CD14-positive monocyte (primary cell): ENCODE measurements around the gene ODAD3. TPM values are rescaled to one million over a fixed set of nuclear protein-coding genes. Genes with fewer than 3 reads are reported as not detected.

Experiments used
- DNase-seq, 3 donors: peaks; one replicate each; pipeline ENCODE4 v3.0.0-alpha.2; 2011 to 2022
- H2AFZ ChIP-seq: 2 replicates; pipeline ENCODE4 v1.6.0; 2012; ENCODE audit warnings: mild to moderate bottlenecking, low read depth, low read length, inconsistent platforms; ENCODE audit not compliant: insufficient read depth, poor library complexity, severe bottlenecking
- H3K27ac ChIP-seq, 2 donors: 1 replicate in 1 of 2; 2 replicates in 1 of 2; pipeline ENCODE4 v1.5.1; 2012 to 2013; ENCODE audit warnings: low read length in 2 of 2, control low read depth in 1 of 2, inconsistent platforms in 1 of 2, low read depth in 1 of 2, mild to moderate bottlenecking in 1 of 2
- H3K27me3 ChIP-seq, 2 donors: one replicate each; pipeline versions ENCODE4 v1.6.0 to v1.6.1; 2011 to 2013; ENCODE audit warnings: low read length in 2 of 2; ENCODE audit not compliant: control insufficient read depth in 2 of 2, insufficient read depth in 2 of 2
- H3K36me3 ChIP-seq, 2 donors: replicated peaks in 1 of 2; 1 replicate in 1 of 2; 2 replicates in 1 of 2; pipeline versions ENCODE4 v1.5.1 to v1.6.1; 2012 to 2013; ENCODE audit warnings: low read length in 2 of 2, control low read depth in 1 of 2, inconsistent platforms in 1 of 2, mild to moderate bottlenecking in 1 of 2; ENCODE audit not compliant: insufficient read depth in 2 of 2, control insufficient read depth in 1 of 2
- H3K4me1 ChIP-seq, 2 donors: 1 replicate in 1 of 2; 2 replicates in 1 of 2; pipeline versions ENCODE4 v1.5.1 to v1.6.1; 2012 to 2013; ENCODE audit warnings: low read length in 2 of 2, control low read depth in 1 of 2, inconsistent platforms in 1 of 2, mild to moderate bottlenecking in 1 of 2, moderate library complexity in 1 of 2; ENCODE audit not compliant: insufficient read depth in 2 of 2, control insufficient read depth in 1 of 2
- H3K4me2 ChIP-seq: replicated peaks from 2 replicates; pipeline ENCODE3; 2012; ENCODE audit warnings: low read length, moderate library complexity, mild to moderate bottlenecking; ENCODE audit not compliant: poor library complexity, severe bottlenecking; ENCODE audit errors: extremely low read depth
- H3K4me3 ChIP-seq, 3 experiments: fragments of 200-600 bp in 1 of 3; sonication (generic) in 1 of 3; replicated peaks in 1 of 3; 1 replicate in 2 of 3; 2 replicates in 1 of 3; pipeline ENCODE4 v1.5.1; 2011 to 2013; ENCODE audit warnings: low read length in 3 of 3, mild to moderate bottlenecking in 3 of 3, control low read depth in 2 of 3, low read depth in 2 of 3, inconsistent platforms in 1 of 3, moderate library complexity in 1 of 3
- H3K79me2 ChIP-seq: 2 replicates; pipeline ENCODE4 v1.6.0; 2012; ENCODE audit warnings: mild to moderate bottlenecking, control low read depth, inconsistent platforms, low read length, moderate library complexity; ENCODE audit not compliant: insufficient read depth
- H3K9ac ChIP-seq: 2 replicates; pipeline ENCODE4 v1.6.0; 2017; ENCODE audit warnings: low read length, mild to moderate bottlenecking; ENCODE audit not compliant: insufficient read depth, poor library complexity, severe bottlenecking
- H3K9me3 ChIP-seq, 2 donors: replicated peaks in 1 of 2; 1 replicate in 1 of 2; 2 replicates in 1 of 2; pipeline versions ENCODE4 v1.5.1 to v1.6.1; 2012 to 2013; ENCODE audit warnings: low read length in 2 of 2, control low read depth in 1 of 2; ENCODE audit not compliant: control insufficient read depth in 1 of 2, insufficient read depth in 1 of 2
- H4K20me1 ChIP-seq: 2 replicates; pipeline ENCODE4 v1.6.0; 2012; ENCODE audit warnings: mild to moderate bottlenecking, low read length, control low read depth, moderate library complexity; ENCODE audit not compliant: insufficient read depth
- H3K27ac Mint-ChIP-seq, 7 donors: one replicate each; pipeline ENCODE4 v1.8.0; 2020; ENCODE audit warnings: mild to moderate bottlenecking in 7 of 7, mixed read lengths in 7 of 7, moderate library complexity in 6 of 7, inconsistent platforms in 2 of 7
- H3K27me3 Mint-ChIP-seq, 3 donors: one replicate each; pipeline ENCODE4 v1.8.0; 2021 to 2022; ENCODE audit warnings: low read depth in 3 of 3, mild to moderate bottlenecking in 3 of 3, mixed read lengths in 3 of 3, moderate library complexity in 3 of 3, inconsistent platforms in 1 of 3
- H3K36me3 Mint-ChIP-seq, 2 donors: one replicate each; pipeline ENCODE4 v1.8.0; 2020; ENCODE audit warnings: mixed read lengths in 2 of 2, inconsistent platforms in 1 of 2, mild to moderate bottlenecking in 1 of 2
- H3K4me1 Mint-ChIP-seq: one replicate; pipeline ENCODE4 v1.8.0; 2020; ENCODE audit warnings: mild to moderate bottlenecking, mixed read lengths
- H3K4me3 Mint-ChIP-seq, 2 donors: one replicate each; pipeline ENCODE4 v1.8.0; 2020; ENCODE audit warnings: mild to moderate bottlenecking in 2 of 2, mixed read lengths in 2 of 2, moderate library complexity in 1 of 2
- H3K9me3 Mint-ChIP-seq, 7 donors: one replicate each; pipeline ENCODE4 v1.8.0; 2020 to 2022; ENCODE audit warnings: mixed read lengths in 7 of 7, mild to moderate bottlenecking in 6 of 7, moderate library complexity in 6 of 7, inconsistent platforms in 2 of 7
- CTCF ChIP-seq: fragments of 200-600 bp; IDR thresholded peaks from one replicate; pipeline ENCODE4 v1.8.0; 2022; ENCODE audit warnings: antibody characterized with exemption, mild to moderate bottlenecking
- WGBS: methylation state at CpG from one replicate; pipeline ENCODE4 v1.1.5; 2013; ENCODE audit warnings: missing lambda C conversion rate; ENCODE audit not compliant: insufficient coverage; 5-methylcytosine and 5-hydroxymethylcytosine counted together
- intact Hi-C, 2 donors: fragments of 100-400 bp; cut with micrococcal nuclease; formaldehyde crosslinking; loops; one replicate each; pipeline versions ENCODE4 v1.15.0 to v1.15.1; 2023
- polyA plus RNA-seq, 3 donors: library from polyadenylated mRNA; depleted of rRNA in 1 of 3; unstranded in 2 of 3; stranded (reverse) in 1 of 3; fragments of 300-500 nt in 2 of 3; fragments of >200 nt in 1 of 3; fragmentation: Illumina TruSeq in 2 of 3; gene quantifications; 1 replicate in 2 of 3; 2 replicates in 1 of 3; pipeline ENCODE4 v1.2.3, GENCODE V29; 2012 to 2021

The ODAD3 gene
- polyA plus RNA-seq, 3 donors, result 0.43 to 0.88 (median 0.61) TPM

- H3K9me3 Mint-ChIP-seq, result peaks cover 0 to 26% (median 9%) of the 10 kb centered on the region in 7 donors
- WGBS, result 96% methylated on average over 12 of the region's 19 CpGs
These were observed 8.3 kb downstream of the ODAD3 start for GRCh38 chr19:11426656-11427055.

GRCh38 chr19:11425719-11426457, 9.0 kb downstream of the ODAD3 start:
- TF ChIP-seq CTCF, result no peak

More at GRCh38 chr19:11426656-11427055, 8.3 kb downstream of the ODAD3 start:
- no peak overlapping the region for H3K9ac ChIP-seq
- peaks cover 15 to 17% of the 10 kb centered on the region in 2 donors for H3K4me1 ChIP-seq
- no peak overlapping the region for H3K4me3 ChIP-seq
- peaks cover 15 to 27% of the 10 kb centered on the region in 2 donors for H3K27me3 ChIP-seq
- peaks cover 20% of the 10 kb centered on the region for H3K4me1 Mint-ChIP-seq
- peaks cover 2 to 3% of the 10 kb centered on the region in 2 donors for H3K36me3 Mint-ChIP-seq
- no peak overlapping the region for H2AFZ ChIP-seq
- H3K79me2 ChIP-seq, result no peaks in the 10 kb centered on the region
- H3K36me3 ChIP-seq, result no peaks in the 10 kb centered on the region
- peak overlapping the region in 2 of 7 donors; percentile 46 to 58 for H3K27ac Mint-ChIP-seq
- peaks cover 29 to 41% (median 31%) of the 10 kb centered on the region in 3 donors for H3K27me3 Mint-ChIP-seq
- no peaks in the 10 kb centered on the region for H4K20me1 ChIP-seq
- H3K9me3 ChIP-seq, result peaks cover 3 to 13% of the 10 kb centered on the region in 2 donors
- H3K4me2 ChIP-seq, result no peak overlapping the region
- no peak for DNase-seq
- intact Hi-C loops, result no loop called here
- TF ChIP-seq CTCF, result no peak
- H3K4me3 Mint-ChIP-seq, result no peak overlapping the region
- no peak overlapping the region for H3K27ac ChIP-seq

More at GRCh38 chr19:11425719-11426457, 9.0 kb downstream of the ODAD3 start:
- Mint-ChIP-seq H3K27me3 (peaks cover 37 to 48% (median 39%) of the 10 kb centered on the region in 3 donors), H3K36me3 (peaks cover 2 to 3% of the 10 kb centered on the region in 2 donors), H3K4me3 (no peak overlapping the region), H3K9me3 (peaks cover 0 to 29% (median 11%) of the 10 kb centered on the region in 7 donors), H3K27ac (no peak overlapping the region), H3K4me1 (peaks cover 27% of the 10 kb centered on the region)
- no peak overlapping the region for H3K4me2 ChIP-seq
- H2AFZ ChIP-seq, result no peak overlapping the region
- H4K20me1 ChIP-seq, result no peaks in the 10 kb centered on the region
- peaks cover 15 to 34% of the 10 kb centered on the region in 2 donors for H3K27me3 ChIP-seq
- no peak overlapping the region for H3K4me3 ChIP-seq
- H3K9ac ChIP-seq, result no peak overlapping the region
- WGBS, result 92% methylated on average over 25 of the region's 28 CpGs
- peaks cover 23 to 24% of the 10 kb centered on the region in 2 donors for H3K4me1 ChIP-seq
- peaks cover 3 to 13% of the 10 kb centered on the region in 2 donors for H3K9me3 ChIP-seq
- H3K36me3 ChIP-seq, result no peaks in the 10 kb centered on the region
- intact Hi-C loops, result no loop called here
- DNase-seq, result no peak
- H3K79me2 ChIP-seq, result no peaks in the 10 kb centered on the region
- no peak overlapping the region for H3K27ac ChIP-seq
